ENCODE results near the gene PARD3. TPM values are rescaled to one million over a fixed set of nuclear protein-coding genes. Genes with fewer than 3 reads are reported as not detected.
A peak's percentile ranks its signal among the peaks of the same experiment; 100 is the strongest.

PARD3 gene
- polyA plus RNA-seq, 3 donors, result 79.3 to 88.4 (median 87.3) TPM

- no peak for DNase-seq (ENCODE audit: low read depth in 3 of 3, low spot score in 2 of 3)
Observed at GRCh38 chr10:34558093-34558583, 257.0 kb downstream of the PARD3 start.

- DNase-seq (ENCODE audit: low read depth in 3 of 3, low spot score in 2 of 3), result no peak
Observed at GRCh38 chr10:34557173-34557572, 257.9 kb downstream of the PARD3 start.

GRCh38 chr10:34555653-34556052, 259.4 kb downstream of the PARD3 start:
- no peak for DNase-seq (ENCODE audit: low read depth in 3 of 3, low spot score in 2 of 3)

GRCh38 chr10:34553747-34554146, 261.3 kb downstream of the PARD3 start:
- no peak for DNase-seq (ENCODE audit: low read depth in 3 of 3, low spot score in 2 of 3)

GRCh38 chr10:34551295-34551694, 263.8 kb downstream of the PARD3 start:
- no peak for DNase-seq (ENCODE audit: low read depth in 3 of 3, low spot score in 2 of 3)

GRCh38 chr10:34549953-34550352, 265.1 kb downstream of the PARD3 start:
- no peak for DNase-seq (ENCODE audit: low read depth in 3 of 3, low spot score in 2 of 3)

GRCh38 chr10:34549001-34549400, 266.1 kb downstream of the PARD3 start:
- no peak for DNase-seq (ENCODE audit: low read depth in 3 of 3, low spot score in 2 of 3)

GRCh38 chr10:34548466-34548865, 266.6 kb downstream of the PARD3 start:
- no peak for DNase-seq (ENCODE audit: low read depth in 3 of 3, low spot score in 2 of 3)

GRCh38 chr10:34547695-34548094, 267.4 kb downstream of the PARD3 start:
- DNase-seq (ENCODE audit: low read depth in 3 of 3, low spot score in 2 of 3), result no peak

- DNase-seq (ENCODE audit: low read depth in 3 of 3, low spot score in 2 of 3), result peak in 2 of 3 donors; percentile 32 to 52
Observed at GRCh38 chr10:34547291-34547690, 267.8 kb downstream of the PARD3 start.

GRCh38 chr10:34544400-34544799, 270.7 kb downstream of the PARD3 start:
- DNase-seq (ENCODE audit: low read depth in 3 of 3, low spot score in 2 of 3), result no peak

GRCh38 chr10:34543716-34544115, 271.4 kb downstream of the PARD3 start:
- DNase-seq (ENCODE audit: low read depth in 3 of 3, low spot score in 2 of 3), result no peak

GRCh38 chr10:34540492-34540891, 274.6 kb downstream of the PARD3 start:
- no peak for DNase-seq (ENCODE audit: low read depth in 3 of 3, low spot score in 2 of 3)

GRCh38 chr10:34539533-34540315, 275.4 kb downstream of the PARD3 start:
- DNase-seq (ENCODE audit: low read depth in 3 of 3, low spot score in 2 of 3), result no peak

GRCh38 chr10:34538281-34538829, 276.7 kb downstream of the PARD3 start:
- DNase-seq (ENCODE audit: low read depth in 3 of 3, low spot score in 2 of 3), result no peak

- DNase-seq (ENCODE audit: low read depth in 3 of 3, low spot score in 2 of 3), result no peak
Observed at GRCh38 chr10:34537629-34538231, 277.4 kb downstream of the PARD3 start.

- no peak for DNase-seq (ENCODE audit: low read depth in 3 of 3, low spot score in 2 of 3)
Observed at GRCh38 chr10:34535872-34536271, 279.2 kb downstream of the PARD3 start.

GRCh38 chr10:34530778-34531177, 284.3 kb downstream of the PARD3 start:
- DNase-seq (ENCODE audit: low read depth in 3 of 3, low spot score in 2 of 3), result no peak

GRCh38 chr10:34528320-34528719, 286.8 kb downstream of the PARD3 start:
- no peak for DNase-seq (ENCODE audit: low read depth in 3 of 3, low spot score in 2 of 3)

- DNase-seq (ENCODE audit: low read depth in 3 of 3, low spot score in 2 of 3), result no peak
Observed at GRCh38 chr10:34526758-34527730, 288.1 kb downstream of the PARD3 start.

GRCh38 chr10:34526186-34526585, 288.9 kb downstream of the PARD3 start:
- DNase-seq (ENCODE audit: low read depth in 3 of 3, low spot score in 2 of 3), result no peak

Measured in right renal cortex interstitium (tissue), 3 donors.